Measurements from ENCODE around the gene TTC23. TPM values are rescaled to one million over a fixed set of nuclear protein-coding genes. Genes with fewer than 3 reads are reported as not detected.

The TTC23 gene
- total RNA-seq, 1 experiment from 2014 or later: 8.6 TPM

Other genes starting within 250 kb of the TTC23 start
- not detected in 2 replicates for gene PGPEP1L, start 241.8 kb downstream of the TTC23 start, total RNA-seq (2014; rRNA removed; shearing (Covaris generic))
- gene SYNM, start 144.5 kb downstream of the TTC23 start, total RNA-seq (2014; rRNA removed; shearing (Covaris generic)): not detected in 2 replicates
- gene LRRC28, start 1.9 kb upstream of the TTC23 start, total RNA-seq (2014; rRNA removed; shearing (Covaris generic)): 10.9 and 13.4 TPM in 2 replicates

Data from HT-29 (cell line).